GM19455 (cell line): ENCODE data around the gene RNASET2.

ENCODE experiments used
- ATAC-seq: cut with Tn5 transposase; IDR thresholded peaks from one replicate; pipeline ENCODE4 v1.9.1; 2021; ENCODE audit not compliant: unreplicated experiment

The RNASET2 gene

DNA sequence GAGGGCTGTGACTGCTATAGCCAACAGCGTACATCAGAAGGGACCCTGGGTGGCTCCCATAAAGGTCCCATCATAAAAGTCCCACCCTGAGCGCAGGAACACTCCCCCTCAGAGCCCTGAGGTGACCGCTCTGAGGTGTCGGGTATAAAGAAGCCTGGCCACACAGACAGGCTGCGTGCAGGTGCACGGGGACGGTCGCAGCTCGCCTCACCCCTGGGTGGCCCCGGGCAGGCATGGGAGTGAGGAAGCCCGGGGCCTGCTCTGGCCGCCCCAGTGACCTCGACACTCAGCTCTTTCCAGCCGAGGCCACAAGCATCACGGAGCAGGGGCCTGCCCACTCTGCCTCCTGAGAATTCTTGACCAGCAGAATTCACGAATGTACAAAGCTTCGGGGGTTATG lies 14.4 kb upstream of the RNASET2 start:
- ATAC-seq, result no peak

GRCh38 chr6:166970091-166970490 lies 13.7 kb upstream of the RNASET2 start:
- ATAC-seq, result no peak

DNA sequence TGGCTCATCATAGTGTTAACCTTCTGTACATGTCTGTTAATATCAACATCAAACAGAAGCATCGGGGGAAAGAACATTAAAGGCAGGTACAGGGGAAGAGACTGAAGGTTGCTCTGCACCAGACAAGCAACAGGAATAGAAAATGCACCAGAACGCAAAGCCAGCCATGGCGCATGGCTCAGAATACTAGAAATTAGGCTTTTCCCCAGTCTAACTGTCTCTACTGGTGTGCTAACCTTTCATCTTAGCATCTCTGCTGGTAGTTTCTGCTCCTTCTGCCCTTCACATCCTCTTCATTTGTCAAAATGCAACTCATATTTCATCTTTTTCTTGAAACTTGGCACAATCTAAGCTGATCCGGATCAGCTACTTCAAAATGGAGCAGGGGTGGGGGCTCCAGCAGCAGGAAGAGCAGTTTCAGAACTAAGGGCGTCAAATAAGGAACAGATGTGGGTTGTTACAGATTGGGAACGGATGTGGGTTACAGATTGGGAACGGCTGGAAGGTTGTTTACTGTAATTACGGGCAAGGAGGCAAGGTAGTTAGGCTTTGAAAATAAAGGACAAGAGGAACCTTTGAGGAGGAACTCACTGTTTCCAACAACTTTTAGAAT lies 13.1 kb upstream of the RNASET2 start:
- ATAC-seq, result no peak

DNA sequence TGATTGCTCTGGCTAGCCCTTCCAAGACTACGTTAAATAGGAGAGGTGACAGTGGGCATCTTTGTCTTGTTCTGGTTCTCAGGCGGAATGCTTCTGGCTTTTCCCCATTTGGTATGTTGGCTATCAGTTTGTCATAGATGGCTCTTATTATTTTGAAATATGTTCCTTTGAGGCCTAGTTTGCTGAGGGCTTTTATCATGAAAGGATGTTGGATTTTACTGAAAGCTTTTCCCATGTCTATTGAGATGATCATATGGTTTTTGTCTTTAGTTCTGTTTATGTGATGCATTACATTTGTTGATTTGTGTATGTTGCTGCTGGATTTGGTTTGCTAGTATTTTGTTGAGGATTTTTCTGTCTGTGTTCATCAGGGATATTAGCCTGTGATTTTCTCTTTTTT lies 9.9 kb upstream of the RNASET2 start:
- ATAC-seq, result no peak

- ATAC-seq, result no peak
These were observed 4.2 kb upstream of the RNASET2 start for GRCh38 chr6:166960609-166960978.

GRCh38 chr6:166959911-166960608 lies 3.7 kb upstream of the RNASET2 start:
- no peak for ATAC-seq

DNA sequence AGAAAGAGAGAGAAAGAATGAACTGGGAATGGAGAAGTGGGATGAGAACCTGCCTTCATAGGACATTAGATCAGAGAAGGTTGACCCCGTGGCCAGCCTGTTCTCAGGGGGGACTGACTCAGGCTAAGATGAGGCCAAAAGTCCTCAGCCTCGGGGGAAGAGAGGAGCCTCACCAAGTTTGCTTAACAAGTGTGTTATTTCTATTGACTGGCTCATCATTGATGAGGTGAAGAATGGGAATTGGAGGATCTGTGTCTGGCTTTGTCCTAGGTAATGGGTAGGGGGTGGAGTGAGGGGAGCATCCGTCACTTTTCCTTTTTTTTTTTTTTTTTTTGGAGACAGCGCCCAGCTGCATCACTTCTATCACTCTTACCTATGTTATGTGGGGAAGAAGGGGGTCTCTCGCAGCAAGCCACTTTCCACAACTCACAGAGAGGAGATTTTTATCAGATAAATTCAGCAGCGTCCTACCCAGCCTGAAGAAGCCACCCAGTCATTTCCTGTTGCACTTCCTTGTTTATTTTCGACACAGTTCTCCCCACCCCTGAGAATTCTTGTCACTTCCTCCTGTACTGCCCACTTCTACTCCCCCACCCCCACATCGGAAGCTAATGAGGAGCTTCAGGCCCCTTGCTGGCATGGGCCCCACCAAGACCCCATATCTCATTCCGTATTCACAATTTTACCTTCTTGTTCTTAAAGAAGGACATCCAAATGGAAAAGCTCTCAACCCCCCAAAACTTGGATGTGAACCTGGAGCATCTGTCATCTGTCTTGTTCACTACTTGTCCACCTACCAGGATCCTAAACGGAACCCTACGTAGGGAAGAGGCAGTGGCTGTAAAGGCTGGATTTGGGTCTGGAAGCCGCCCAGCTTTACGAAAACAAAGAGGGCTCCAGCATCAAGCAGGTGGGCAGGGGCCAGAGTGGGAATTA lies 2.8 kb upstream of the RNASET2 start:
- no peak for ATAC-seq

DNA sequence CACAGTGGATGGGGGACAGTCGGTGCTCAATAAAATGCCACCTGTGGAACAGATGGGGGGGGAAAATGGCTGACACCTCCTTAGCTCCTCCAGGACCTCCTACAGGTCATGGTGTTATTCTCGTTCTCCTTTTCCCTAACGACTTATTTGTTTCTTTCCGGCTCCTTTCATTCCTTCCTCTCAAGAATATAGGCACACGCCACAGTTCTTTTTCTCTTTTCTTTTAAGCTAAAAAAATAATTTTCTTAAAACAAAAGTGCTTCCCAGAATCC lies 1.4 kb upstream of the RNASET2 start:
- no peak for ATAC-seq

DNA sequence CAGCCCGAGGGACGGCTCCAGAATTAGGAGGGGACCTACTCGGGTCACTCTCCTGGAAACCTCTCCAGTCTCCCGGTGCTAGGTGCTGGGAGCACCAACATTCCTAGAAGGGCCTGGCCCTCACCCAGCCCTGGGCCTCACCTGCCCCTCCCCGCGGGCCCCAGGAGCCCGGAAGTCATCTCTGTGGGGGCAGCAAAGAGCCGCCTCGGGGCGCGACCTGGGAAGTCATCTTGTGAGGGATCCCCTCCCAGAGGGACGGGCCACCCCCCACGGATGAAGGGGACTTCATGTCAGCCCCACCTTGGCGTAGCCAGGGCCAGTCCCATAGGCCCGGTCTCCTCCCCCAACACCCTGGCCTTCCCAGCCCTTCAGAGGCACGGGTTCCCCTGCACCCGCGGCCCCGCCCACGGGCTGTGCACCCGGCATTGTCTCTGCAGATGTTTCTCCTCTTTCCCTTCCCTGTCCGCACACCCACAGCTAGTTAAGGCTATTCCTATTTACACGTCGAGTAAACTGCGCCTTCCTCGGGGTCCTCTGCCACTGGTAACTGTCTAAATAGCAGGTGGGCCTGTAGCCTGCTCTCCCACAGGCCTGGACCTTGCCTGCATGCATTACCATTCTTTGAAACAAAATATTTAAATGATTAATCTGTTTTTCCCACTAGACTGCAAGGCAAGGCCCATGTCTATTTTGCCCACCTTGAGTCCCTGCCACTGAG lies 896 bp upstream of the RNASET2 start:
- peak; percentile 37 for ATAC-seq

DNA sequence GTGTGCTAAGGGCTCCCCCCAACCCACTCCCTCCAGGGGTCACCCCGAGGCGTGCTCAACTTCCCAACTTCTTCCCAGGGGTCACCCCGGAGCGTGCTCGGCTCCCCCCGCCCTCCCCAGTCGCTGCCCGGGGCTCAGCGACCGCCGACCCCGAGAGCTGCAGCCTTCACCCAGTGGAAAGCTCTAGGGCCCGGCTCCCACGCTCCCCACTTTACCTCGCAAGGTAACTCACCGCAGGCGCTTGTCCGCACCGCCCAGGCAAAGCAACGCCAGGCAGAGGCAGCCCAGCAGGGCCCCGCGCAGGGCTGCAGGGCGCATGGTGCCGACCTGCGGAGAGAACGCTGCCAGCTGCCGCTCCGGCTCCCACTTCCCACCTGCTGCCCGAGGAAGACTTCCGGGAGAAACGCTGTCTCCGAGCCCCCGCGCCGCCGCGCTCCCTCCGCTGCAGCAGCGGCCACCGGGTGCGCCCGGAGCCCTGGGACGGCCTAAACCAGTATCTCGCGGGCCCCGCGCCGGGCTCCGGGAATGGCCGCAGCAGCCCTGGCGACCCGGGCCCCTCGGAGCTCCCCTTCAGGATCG lies 396 bp downstream of the RNASET2 start:
- peak; percentile 13 for ATAC-seq

GRCh38 chr6:166955121-166955864 lies 1.1 kb downstream of the RNASET2 start:
- ATAC-seq, result no peak

DNA sequence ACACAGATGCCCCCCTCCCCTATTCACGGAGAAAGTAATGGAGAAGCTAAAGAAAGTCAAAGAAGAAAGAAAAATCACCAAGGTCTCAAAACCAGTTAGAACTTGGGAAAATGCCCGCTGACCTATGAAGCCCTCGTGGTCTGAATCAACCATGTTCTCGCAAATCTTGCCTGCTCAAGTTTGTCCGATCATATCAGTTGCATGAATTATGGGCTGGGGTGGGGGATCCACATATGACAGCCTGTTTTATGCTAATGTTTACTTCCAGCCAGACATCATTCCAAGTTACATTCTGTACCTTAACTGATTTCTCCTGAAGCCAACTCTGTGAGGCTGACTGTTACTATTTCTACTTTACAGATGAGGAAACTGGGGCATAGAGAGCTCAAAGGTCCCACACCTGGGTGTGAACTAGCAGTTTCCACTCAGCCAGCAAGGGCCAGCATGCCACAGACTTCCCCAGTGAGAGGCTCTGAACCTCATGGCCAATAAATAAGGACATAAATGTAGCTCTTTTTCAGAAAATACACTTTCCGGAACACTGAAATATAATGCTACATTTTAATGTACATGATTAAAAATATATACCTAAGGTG lies 2.1 kb downstream of the RNASET2 start:
- ATAC-seq, result no peak

GRCh38 chr6:166952567-166953486 lies 3.5 kb downstream of the RNASET2 start:
- no peak for ATAC-seq

- no peak for ATAC-seq
These were observed 4.2 kb downstream of the RNASET2 start for GRCh38 chr6:166952121-166952520.

GRCh38 chr6:166951670-166952060 lies 4.7 kb downstream of the RNASET2 start:
- ATAC-seq, result no peak

DNA sequence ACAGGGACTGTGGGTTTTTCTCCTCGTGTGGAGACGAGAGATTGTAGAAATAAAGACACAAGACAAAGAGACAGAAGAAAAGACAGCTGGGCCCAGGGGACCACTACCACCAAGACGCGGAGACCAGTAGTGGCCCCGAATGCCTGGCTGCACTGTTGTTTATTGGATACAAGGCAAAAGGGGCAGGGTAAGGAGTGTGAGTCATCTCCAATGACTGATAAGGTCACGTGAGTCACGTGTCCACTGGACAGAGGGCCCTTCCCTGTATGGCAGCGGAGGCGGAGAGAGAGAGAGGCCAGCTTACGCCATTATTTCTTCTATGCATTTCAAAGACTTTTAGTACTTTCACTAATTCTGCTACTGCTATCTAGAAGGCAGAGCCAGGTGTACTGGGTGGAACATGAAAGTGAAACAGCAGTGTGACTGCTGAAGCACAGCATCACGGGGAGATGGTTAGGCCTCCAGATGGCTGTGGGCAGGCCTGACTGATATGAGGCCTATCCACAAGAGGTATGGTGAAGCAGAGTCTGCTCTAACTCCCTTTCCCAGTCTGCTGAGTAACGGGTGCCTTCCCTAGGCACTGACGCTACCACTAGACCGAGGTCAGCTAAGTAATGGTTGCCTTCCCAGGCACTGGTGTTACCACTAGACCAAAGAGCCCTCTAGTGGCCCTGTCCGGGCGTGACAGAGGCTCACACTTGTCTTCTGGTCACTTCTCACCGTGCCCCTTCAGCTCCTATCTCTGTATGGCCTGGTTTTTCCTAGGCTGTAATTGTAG lies 5.3 kb downstream of the RNASET2 start:
- ATAC-seq, result peak; percentile 89

DNA sequence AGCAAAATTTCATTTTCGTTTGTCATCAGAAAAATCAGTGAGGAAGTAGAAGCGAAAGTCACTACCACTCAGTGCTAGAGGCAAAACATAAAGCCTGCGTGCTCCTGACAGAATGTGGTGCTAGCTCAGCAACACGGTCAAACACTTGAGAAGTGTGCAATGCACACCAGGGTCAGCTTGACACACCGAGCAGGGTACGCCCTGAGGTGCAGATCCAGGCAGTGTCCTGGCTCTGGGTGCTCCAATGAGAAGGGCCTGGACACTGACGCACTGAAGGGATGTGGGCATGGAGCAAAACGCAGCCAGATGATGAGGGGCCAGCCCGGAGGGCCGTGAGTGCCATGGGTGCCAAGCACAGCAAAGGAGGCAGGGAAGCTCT lies 5.9 kb downstream of the RNASET2 start:
- ATAC-seq, result peak; percentile 47
